ENCODE measurements around the gene ZBED4.

Gene ZBED4

DNA sequence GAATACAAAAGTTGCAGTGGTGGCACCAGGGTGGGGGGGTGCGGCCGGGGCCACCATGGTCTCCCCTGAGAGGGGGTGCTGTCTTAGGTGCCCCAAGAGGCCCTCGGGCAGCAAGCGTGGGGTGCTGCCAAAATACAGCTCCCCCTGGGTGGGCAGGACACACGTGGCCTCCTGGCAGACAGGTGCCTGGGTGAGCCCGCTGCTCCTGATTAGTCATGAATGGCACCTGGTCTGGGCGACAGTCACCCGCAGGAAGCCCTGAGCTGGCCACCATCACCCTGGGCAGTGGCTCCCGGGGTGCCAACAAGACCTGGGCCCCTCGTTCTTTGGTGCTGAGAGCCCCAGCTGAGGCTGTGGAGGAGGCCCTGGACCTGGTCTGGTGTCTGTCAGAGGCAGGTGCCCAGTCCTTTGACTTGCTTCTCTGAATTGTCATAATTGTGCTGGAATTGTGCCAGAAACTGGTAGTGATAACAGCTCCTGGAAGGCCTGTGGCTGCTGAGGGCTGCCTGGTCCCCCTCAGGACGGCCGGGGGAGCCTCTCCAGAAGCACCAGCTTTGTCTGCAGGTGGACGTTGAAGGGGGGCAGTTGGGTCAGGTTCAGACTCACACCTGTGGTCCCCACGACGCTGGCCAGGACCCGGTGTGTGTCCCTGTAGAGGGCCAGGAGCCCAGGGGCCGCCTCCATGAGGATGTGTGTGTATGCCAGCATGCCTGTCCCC is 49.8 kb downstream of the ZBED4 start:
- DNase-seq, result no peak

DNA sequence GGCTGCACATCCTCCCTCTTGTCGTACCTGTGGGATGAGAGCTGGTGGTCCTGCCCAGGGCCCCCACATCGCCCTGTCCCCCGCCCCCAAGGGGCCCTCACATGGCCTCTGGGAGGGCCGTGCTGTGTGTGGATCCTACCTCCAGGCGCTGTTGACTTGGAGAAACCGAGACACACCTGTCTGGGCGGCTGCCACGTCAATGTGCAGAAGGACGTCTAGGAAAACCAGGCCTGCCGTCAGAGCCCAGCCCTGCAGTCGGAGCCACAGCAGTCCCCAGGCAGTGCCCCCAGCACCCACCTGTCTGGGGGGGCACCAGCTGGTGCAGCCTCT is 50.4 kb downstream of the ZBED4 start:
- no peak for DNase-seq

DNA sequence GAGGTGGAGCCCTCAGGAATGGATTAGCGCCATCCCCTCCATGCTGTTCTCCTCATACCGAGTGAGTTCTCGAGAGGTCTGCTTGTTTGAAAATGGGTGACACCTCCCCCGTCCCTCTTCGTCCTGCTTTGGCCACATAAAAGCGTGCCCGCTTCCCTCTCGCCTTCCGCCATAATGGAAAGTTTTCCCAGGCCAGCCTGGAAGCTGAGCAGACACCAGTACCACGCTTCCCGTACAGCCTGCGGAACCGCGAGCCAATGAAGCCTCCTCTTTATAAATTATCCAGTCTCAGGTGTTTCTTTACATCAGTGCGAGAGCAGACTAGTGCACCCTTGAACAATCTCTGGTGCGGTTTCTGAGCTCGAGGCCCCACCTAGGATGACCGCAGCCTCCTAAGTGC is 51.8 kb downstream of the ZBED4 start:
- no peak for DNase-seq

DNA sequence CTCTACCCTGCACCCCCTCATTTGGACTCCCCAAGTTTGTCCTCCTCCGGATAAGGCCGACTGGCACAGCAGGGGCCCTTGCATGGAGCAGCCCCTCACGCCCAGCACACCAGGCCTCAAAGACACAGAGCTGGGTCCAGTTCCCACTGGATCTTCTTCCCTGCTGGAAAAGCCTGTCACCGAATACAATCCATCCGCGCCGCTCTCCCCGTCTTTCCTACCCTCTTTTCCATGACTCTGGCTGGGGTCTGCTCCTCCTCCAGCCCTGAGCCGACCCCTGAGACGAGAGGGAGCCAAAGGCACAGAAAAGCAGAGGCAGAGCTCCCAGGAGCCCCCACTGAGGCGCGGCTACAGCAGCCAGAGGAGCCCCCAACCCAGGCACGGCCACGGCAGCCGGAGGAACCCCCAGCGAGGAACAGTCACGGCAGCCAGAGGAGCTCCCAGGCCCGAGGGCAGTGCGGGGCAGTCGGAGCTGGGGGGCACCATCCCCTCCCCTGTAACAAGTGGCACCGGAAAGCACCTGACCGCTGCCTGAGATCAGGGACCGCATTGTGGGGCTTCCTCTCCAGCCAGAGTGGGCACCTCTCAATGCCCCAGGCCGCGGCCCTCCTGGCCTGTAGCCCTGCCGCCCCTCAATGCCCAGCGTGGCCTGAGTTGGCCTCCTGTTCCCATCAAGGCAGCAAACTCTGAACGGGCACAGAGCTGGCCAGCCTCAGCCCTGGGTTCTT is 52.6 kb downstream of the ZBED4 start:
- DNase-seq, result no peak

DNA sequence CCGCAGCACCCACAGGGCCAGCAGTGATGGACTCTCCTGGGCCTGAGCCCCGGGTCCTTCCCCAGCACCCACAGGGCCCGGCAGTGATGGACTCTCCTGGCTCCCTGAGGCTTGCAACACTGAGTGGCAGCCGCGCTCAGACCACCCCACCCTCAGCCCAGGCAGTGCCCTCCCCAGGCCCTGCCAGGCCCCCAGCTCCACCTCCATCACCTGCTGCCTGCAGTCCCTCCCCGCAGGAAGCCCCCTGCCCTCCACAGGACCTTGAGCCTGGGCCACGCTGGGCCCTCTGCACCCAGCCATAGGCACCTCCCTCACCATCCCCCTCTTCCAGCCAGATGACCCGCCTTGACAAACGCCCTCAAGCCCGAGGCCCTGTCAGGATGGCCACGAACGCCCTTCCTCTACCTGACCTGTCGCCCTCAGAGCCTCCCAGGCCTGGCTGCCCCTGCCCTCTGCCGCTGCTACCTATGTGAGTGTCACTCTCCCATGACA is 53.2 kb downstream of the ZBED4 start:
- no peak for DNase-seq

DNA sequence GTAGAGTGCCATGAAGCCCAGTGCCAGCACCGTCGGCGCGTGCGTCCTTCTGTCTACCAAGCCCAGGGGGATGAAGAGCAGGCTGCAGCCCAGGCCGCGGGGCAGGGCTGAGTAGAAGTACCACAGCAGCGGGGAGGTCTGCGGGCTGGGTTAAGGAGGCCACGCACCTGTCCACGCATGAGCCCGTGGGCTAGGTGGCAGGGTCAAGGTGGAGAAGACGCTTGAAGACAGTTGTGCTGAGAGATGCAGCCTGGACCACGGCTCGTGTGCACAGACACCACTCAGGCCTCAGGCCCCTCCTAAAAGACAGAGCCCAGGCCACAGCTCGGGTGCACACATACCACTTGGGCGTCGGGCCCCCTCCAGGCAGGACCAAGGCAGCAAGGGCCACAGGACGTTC is 54.2 kb downstream of the ZBED4 start:
- DNase-seq, result no peak

DNA sequence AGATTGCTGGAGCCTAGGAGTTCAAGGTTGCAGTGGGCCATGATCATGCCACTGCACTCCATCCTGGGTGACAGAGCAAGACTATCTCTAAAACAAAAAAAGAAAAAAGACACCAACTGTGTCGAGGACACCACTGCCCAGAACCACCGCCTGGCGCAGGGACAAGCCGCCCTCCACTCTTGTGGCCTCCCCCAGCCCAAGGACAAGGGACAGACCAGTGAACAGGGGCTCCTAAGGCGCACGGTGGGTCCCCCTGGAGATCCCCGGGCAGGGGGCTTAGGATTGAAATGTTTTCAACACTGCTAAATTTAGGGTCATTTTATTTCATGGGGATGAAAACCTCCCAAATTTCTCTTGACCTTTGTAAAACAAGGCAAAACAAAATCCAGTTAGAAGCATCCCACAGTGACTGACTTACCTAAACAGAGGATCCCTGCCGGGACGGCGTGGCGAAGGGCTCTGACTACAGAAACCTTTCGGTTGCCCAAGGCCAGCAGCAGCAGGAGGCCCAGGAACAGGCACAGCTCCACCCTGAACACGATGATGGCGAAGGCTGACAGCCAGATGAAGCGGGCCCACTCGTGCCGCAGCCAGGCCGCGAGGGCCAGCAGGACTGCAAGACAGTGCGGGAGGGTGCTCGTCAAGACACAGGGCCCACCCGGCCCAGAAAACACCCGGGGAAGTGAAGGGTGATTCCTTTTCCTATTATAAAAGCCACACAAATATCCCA is 56.0 kb downstream of the ZBED4 start:
- DNase-seq, result no peak

DNA sequence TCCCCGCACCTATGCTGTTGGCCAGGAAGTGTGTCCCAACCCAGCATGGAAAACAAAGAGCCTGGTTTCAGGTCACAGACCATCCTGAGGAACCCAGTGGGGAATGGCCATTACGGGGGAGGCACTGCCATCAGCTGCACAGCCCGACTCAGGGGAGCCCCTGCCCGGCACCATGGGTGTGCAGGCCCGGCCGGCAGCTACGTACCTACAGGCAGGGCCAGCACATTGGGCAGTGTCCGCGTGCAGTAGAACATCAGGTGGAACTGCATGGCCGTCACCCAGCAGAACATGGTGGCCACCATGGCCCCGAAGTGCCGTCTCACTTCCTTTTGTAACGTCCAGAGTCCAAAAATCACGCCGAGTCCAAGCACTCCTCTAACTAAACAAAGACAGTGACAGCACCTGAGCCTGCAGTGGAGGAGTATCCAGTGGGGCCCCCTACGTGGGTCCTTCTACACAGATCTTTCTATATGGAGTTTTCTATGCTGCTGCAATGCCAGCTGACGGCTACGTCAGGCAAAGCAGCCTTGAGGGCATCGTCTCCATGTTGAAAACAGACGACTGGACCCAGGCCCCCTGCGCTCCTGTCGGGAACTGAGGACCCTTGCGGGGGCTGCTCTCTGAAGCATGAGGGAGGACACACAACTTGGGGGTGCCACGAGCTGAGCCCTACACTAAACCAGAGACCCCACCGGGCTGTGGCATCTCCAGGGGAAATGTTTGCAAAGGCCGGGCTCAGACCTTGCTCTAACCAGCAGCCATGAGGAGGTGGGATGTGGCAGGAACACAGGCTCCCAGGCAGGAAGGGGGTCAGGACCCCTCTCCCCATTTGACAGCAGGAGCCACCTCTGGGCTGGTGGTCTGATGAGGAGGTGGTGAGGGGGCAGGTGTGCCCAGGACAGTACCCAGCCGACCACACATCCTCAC is 56.8 kb downstream of the ZBED4 start:
- DNase-seq, result no peak

DNA sequence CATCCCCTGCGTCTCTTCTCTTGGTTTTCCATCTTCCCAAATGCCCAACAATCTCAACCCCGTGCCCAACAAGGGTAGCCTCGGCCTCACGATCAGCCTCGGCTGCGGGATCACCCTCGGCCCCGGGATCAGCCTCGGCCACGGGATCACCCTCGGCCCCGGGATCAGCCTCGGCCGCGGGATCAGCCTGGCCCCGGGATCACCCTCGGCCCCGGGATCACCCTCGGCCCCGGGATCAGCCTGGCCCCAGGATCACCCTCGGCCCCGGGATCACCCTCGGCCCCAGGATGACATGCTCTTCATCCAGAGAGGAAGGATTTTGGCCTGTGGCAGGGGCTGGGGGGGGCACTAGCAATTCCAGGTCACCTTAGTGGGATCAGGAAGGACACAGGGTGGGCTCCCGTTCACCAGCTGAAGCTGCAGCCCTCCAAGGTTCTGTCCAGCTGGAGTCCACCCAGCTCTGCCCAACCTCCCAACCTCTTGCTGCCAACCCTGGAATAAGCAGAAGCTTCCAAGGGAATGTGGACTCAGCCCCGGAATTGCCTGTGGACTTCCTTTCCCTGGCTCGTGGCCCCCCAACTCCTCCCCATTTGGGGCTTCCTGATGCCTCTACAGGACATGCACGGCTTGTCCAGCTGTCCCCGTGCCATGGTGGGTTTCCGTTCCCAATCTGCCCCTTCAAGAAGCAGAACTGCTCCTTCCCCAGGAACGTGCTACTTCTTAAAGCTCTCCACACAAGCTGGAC is 58.4 kb downstream of the ZBED4 start:
- DNase-seq, result no peak

DNA sequence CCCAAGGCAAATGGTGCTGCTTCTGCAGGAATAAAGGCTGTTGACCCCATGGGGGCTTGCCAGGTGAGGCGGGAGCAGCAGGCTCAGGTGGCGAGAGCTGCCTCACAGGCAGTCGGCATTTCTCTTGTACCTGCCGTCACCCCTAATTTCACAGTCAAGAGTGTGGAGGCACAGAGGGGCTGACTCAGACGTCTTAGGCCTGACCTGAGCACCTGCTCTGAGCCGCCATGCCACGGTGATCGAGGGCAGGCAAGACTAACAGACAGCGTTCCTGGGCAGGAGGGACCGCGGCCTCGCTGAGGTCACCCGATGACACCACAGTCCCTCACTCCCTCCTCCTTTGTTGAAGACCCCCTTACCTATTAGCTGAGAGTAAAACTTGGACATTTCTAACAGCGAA is 59.4 kb downstream of the ZBED4 start:
- DNase-seq, result no peak

DNA sequence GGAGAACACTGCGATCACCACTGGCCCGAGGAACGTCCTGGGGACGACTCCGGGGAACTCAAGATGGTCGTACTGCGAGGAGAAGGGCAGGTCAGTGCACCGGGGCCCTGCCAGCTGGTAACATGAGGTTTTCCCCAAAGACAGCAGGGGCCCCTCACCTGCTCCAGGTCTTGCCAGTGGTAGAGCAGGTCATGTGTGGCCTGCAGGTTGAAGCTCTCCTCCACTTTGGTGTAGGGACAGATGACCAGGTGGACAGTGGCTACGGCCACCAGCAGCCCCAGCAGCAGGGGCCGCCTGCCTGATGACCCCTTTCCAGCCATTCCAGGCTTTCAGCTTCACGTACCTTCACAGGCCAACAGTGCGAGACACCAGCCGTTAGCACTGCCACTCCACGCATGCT is 59.8 kb downstream of the ZBED4 start:
- no peak for DNase-seq

DNA sequence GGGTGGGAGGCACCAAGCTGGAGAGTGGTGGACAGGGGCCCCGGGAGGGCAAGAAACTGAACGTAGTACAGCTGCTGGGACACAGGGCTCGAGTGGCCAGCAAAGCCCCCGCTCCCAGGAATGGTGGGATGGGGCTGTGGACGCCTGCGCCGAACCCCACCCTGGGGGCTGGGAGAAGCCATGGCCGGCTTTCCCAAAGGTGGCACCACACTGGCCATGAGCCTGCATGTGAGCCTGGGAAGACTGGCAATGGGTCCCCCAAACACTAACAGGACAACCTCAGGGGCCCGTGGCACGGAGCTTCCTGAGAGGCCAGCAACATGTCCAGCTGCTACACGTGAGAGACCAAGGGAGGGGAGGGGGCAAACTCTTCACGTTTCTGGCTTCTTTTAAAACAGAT is 60.6 kb downstream of the ZBED4 start:
- DNase-seq, result no peak

DNA sequence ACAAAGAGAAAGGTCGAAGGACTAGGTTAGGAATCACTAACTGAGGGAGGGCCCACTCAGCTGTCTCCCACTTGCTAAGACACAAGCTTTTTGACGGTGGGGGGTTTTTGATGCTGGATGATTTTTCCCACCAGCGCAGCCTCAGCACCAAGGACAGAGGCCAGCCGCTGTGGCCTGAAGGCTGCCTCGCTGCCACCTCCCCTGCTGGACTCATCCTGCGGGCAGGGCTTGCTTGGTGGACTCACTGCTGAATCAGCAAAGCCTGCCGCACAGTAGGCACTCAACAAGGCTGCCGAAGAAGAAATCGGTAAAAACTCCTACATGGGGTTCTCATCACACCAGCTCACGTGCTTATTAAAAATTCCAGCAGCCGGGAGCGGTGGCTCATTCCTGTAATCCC is 62.0 kb downstream of the ZBED4 start:
- no peak for DNase-seq

DNA sequence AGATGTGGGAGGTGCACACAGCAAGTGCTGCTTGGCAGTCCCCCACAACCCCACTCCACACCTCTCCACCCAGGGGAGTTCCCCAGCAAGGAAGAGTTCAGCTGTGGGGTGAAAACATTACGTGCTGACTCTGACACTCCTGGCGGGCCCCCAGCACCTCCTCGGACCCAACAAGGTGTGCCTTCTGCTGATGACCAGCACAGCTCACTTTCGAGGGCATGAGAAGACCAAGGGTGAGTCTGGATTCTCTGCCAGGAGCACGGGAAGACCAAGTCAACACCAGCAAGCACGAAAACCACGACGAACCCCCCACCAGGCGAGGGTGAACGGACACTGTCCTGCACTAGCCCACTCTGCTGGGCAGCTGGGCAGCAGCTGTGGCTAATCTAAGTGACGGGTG is 63.2 kb downstream of the ZBED4 start:
- no peak for DNase-seq

DNA sequence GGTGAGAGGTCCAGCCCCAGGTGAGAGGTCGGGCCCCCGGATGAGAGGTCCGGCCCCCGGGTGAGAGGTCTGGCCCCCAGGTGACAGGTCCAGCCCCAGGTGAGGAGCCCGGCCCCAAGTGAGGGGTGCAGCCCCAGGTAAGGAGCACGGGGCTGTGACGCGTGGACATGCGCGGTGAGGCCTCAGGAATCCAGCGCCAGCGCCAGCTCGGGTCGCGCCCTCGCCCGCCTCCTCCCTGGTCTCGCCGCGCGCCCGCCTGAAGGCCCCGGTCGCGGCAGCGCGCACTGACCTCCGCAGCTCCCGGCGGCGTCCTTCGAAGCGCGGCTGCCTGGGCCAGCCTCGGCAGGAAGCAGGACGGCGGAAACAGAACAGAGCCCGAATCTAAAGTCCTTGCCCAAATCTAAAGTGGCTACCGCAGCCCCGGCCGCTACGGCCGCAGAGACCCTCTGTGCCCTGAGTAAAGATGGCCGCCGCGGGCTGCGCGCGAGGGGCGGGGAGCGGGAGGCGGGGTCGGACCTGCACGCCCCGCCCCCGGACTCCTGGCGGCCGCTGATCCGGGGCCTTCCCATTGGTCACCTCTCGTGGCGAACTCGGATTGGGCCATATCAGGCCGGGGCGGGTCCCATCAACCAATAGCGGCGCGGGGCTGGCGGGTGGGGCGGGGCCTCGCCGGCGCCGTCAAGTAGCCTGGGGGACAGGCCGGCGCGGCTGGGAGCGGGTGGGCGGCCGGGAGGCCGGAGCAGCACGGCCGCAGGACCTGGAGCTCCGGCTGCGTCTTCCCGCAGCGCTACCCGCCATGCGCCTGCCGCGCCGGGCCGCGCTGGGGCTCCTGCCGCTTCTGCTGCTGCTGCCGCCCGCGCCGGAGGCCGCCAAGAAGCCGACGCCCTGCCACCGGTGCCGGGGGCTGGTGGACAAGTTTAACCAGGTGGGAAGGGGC is 64.6 kb downstream of the ZBED4 start, which contains the start of the genes ALG12 and CRELD2:
Gene ALG12, minus strand, starts transcription at position 465 of the 937 bp plus-strand sequence. CDS start 4,673 bp downstream, outside the sequence.
Gene CRELD2, plus strand, starts transcription at position 661 of the 937 bp plus-strand sequence. Its CDS starts 136 bp downstream, at position 797.
- peak; percentile 99 to 100 (median 100) for DNase-seq

DNA sequence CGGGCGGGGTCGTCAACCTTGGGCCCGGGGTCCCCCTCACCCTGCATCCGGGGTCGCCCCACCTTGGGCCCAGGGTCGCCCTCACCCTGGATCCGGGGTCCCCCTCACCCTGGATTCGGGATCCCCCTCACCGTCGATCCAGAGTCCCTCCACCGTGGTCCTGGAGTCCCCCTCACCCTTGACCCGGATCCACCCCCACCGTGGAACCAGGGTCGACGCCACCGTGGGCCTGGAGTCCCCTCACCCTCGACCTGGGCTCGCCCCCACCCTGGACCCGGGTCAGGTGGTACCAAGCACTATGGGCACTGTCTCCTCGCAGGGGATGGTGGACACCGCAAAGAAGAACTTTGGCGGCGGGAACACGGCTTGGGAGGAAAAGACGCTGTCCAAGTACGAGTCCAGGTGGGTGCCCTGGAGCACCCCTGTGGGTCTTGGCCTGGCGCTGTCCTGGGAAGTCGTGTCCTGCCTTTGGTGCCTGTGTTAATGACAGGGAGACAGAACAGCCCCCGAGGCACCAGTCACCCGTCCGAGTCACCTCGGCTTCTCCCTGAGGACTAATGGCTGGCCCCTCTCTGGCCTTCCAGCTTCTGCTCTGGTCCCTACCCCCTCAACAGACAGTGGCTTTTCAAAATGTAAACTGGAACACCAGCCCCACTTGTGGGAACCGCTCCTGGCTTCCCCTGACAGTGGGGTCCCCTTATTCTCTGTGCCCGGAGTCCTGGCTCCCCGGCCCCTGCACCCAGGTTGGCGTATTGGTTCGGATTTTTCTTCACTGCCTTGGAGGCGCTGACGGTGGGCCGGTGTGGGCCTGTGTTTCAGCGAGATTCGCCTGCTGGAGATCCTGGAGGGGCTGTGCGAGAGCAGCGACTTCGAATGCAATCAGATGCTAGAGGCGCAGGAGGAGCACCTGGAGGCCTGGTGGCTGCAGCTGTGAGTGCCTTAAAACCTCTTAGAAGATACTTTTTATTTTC is 65.6 kb downstream of the ZBED4 start:
- no peak for DNase-seq

DNA sequence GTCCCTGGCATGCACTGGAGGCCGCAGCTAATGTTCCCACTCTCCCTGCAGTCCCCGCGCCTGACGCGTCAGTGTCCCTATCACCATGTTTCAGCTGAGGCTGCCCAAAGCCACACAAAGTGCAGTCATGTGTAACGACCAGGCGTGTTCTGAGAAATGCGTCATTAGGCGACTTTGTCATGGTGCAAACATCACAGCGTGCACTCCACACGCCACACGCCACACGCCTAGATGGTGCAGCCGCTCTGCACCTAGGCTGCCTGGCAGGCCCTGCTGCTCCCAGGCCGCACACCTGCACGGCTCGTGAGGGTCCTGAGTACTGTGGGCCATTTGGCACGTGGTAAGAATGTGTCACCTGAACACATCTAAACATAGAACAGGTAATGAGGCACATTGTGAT is 67.2 kb downstream of the ZBED4 start:
- no peak for DNase-seq

DNA sequence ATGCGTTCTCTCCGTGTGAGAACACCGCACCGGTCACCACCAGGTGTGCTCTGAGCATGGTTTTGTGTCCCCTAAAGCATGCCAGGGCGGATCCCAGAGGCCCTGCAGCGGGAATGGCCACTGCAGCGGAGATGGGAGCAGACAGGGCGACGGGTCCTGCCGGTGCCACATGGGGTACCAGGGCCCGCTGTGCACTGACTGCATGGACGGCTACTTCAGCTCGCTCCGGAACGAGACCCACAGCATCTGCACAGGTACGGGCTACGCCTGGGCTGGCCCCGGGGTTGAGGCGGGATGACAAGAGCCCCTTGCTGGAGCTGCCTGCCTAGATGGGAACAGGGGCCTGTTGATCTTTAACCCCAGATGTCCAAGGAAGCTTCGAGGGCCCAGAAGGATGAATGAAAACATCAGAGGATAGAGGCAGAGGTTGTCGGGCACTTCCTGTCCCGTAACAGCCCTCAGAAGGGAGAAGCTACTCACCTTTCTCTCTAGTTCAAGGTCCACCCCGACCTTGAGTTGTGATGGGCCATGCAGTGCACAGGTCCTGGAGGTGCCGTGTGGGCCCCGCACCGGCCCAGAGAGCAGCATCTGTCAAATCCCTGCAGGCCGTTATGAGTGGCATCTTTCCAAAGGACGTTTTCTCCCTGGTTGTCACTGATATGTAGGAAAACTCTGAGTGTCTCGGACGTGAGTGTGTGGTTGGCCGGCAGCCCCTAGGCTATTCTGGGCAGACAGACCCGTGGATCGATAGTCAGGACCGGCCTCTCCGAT is 68.0 kb downstream of the ZBED4 start:
- no peak for DNase-seq
